Breast epithelium (tissue), 3 donors: ENCODE measurements around the gene PIP4K2C.

Source experiments
- POLR2A ChIP-seq: fragments of 450-650 bp; IDR thresholded peaks from one replicate; pipeline ENCODE4 v1.6.1; 2016; ENCODE audit warnings: antibody characterized with exemption, mild to moderate bottlenecking, moderate library complexity
- POLR2AphosphoS5 ChIP-seq, 3 donors: sonication (generic); formaldehyde crosslinking; IDR thresholded peaks; one replicate each; pipeline ENCODE4 v1.6.1; 2017; ENCODE audit warnings: antibody characterized with exemption in 3 of 3
- TF ChIP-seq, protein P1 (sequence below), 3 donors: fragments of 450-650 bp; IDR thresholded peaks; one replicate each; pipeline ENCODE4 v1.5.1; 2016 to 2017; ENCODE audit warnings: antibody characterized with exemption in 3 of 3, mild to moderate bottlenecking in 3 of 3, moderate library complexity in 3 of 3

DNA sequence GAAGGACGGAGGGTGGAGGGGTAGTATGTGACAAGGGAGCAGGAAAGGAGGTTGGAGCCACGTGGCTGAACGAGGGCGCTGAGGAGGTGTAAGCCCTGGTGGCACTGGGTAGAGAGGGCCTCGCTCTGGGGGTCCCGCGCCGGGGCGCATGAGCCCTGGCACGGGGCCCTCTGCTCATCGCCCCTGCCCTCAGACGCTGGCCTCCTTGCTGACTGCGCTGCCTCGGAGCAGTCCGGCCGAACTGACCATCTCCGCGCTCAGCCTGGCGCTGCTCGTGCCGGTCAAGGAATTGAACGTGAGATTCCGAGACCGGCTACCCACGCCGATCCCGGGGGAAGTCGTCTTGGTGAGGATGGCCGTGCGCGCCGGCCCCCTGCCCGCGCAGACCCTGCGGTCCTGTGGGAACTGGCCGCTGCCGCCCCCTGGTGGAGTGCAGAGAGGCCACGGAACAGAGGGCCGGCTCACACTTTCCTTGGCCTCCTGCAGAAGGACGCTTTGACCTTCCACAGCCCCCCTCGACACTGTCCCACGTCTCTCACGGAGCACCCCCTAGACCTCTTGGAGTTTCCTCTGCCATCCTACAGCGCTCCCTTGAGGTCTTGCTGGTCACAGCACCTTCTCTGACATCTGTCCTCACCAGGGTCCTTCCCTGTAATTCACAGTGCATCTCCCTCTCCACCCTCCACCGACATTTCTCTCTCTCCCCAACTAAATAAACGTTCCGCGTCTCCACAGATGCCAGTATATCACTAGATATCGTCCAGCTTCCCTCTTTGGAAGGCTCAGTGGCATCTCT is 30.7 kb downstream of the PIP4K2C start:
- TF ChIP-seq, protein P1, sequence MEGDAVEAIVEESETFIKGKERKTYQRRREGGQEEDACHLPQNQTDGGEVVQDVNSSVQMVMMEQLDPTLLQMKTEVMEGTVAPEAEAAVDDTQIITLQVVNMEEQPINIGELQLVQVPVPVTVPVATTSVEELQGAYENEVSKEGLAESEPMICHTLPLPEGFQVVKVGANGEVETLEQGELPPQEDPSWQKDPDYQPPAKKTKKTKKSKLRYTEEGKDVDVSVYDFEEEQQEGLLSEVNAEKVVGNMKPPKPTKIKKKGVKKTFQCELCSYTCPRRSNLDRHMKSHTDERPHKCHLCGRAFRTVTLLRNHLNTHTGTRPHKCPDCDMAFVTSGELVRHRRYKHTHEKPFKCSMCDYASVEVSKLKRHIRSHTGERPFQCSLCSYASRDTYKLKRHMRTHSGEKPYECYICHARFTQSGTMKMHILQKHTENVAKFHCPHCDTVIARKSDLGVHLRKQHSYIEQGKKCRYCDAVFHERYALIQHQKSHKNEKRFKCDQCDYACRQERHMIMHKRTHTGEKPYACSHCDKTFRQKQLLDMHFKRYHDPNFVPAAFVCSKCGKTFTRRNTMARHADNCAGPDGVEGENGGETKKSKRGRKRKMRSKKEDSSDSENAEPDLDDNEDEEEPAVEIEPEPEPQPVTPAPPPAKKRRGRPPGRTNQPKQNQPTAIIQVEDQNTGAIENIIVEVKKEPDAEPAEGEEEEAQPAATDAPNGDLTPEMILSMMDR (IDR thresholded peaks at IDR 0.05) = peak; percentile 60 to 89 (median 84)
- TF ChIP-seq POLR2A = no peak
- peak in 1 of 3 donors; percentile 8 for TF ChIP-seq POLR2AphosphoS5 (IDR thresholded peaks at IDR 0.05)
